Ovary (tissue), 9 donors: ENCODE results near the gene HEXD. TPM values are rescaled to one million over a fixed set of nuclear protein-coding genes. Genes with fewer than 3 reads are reported as not detected.

Experiments
- DNase-seq, 5 donors: peaks; one replicate each; pipeline ENCODE4 v3.0.0-alpha.2; 2019 to 2020
- H3K27ac ChIP-seq, 2 donors: fragments of 200-600 bp; one replicate each; pipeline versions ENCODE4 v1.5.1 to v1.8.0; 2019 to 2022
- H3K27me3 ChIP-seq: fragments of 200-600 bp; one replicate; pipeline ENCODE4 v1.8.0; 2022
- H3K36me3 ChIP-seq: fragments of 200-600 bp; sonication (generic); one replicate; pipeline ENCODE4 v1.5.1; 2019
- H3K4me1 ChIP-seq: one replicate; pipeline ENCODE4 v1.8.1; 2013; ENCODE audit warnings: mild to moderate bottlenecking, moderate library complexity; ENCODE audit not compliant: insufficient read depth
- H3K4me3 ChIP-seq: fragments of 200-600 bp; sonication (generic); one replicate; pipeline ENCODE4 v1.5.1; 2017
- H3K9me3 ChIP-seq, 2 donors: fragments of 200-600 bp in 1 of 2; sonication (generic) in 1 of 2; one replicate each; pipeline versions ENCODE4 v1.5.1 to v1.8.1; 2013 to 2019; ENCODE audit warnings: mild to moderate bottlenecking in 1 of 2, moderate library complexity in 1 of 2
- CTCF ChIP-seq, 3 donors: fragments of 450-650 bp in 2 of 3; fragments of 200-600 bp in 1 of 3; IDR thresholded peaks; one replicate each; pipeline versions ENCODE4 v1.5.1 to v1.8.0; 2016 to 2022; ENCODE audit warnings: antibody characterized with exemption in 3 of 3, mild to moderate bottlenecking in 1 of 3
- EP300 ChIP-seq: sonication (generic); formaldehyde crosslinking; IDR thresholded peaks from one replicate; pipeline ENCODE4 v1.6.1; 2017; ENCODE audit warnings: antibody characterized with exemption
- POLR2A ChIP-seq: fragments of 450-650 bp; IDR thresholded peaks from one replicate; pipeline ENCODE4 v1.6.1; 2017; ENCODE audit warnings: antibody characterized with exemption, mild to moderate bottlenecking, moderate library complexity
- WGBS, 3 donors: extraction: QIAGEN DNeasy Blood & Tissue Kit in 1 of 3; methylation state at CpG; one replicate each; pipeline versions ENCODE4 v1.1.5 to v1.1.7; 2013 to 2017; 5-methylcytosine and 5-hydroxymethylcytosine counted together
- intact Hi-C, 4 donors: fragments of 100-400 bp; cut with DNase I; formaldehyde crosslinking; loops; one replicate each; pipeline versions ENCODE4 v1.11.0 to v1.15.1; 2022 to 2023
- polyA plus RNA-seq, 2 donors: library from polyadenylated mRNA; stranded (reverse); fragments of 200-250 nt in 1 of 2; fragments of 350-450 nt in 1 of 2; fragmentation: Illumina TruSeq in 1 of 2; extraction: RNeasy Lipid Tissue Mini Kit (QIAGEN cat#74804) in 1 of 2; gene quantifications; one replicate each; pipeline ENCODE4 v1.2.3, GENCODE V29; 2013 to 2014
- total RNA-seq, 7 donors: library from RNA; depleted of rRNA in 2 of 7; stranded (reverse); fragments of >200 nt in 2 of 7; fragmentation: NEBNext Ultra II Directional in 3 of 7; extraction: Animal tissue kit (Norgen Biotek cat#: 25700) in 3 of 7; gene quantifications; one replicate each; pipeline versions ENCODE4 v1.1.0 to v1.2.4, GENCODE V29; 2016 to 2023
- donor health status: DM: no; HTN: no; CAD: no; lungs with moderate emphysema.
- donor health status: DM: no; HTN: no; CAD: no.
- donor health status: Bipolar disorder and iron deficiency.
- donor health status: DM: yes; HTN: yes; CAD: no.
- donor health status: DM: no; HTN: no; CAD: no.
- donor health status: DM: yes; HTN: yes; CAD: no.

Gene HEXD
- total and polyA plus RNA-seq, 9 donors: 8.7 to 74.7 (median 46.6) TPM

DNA sequence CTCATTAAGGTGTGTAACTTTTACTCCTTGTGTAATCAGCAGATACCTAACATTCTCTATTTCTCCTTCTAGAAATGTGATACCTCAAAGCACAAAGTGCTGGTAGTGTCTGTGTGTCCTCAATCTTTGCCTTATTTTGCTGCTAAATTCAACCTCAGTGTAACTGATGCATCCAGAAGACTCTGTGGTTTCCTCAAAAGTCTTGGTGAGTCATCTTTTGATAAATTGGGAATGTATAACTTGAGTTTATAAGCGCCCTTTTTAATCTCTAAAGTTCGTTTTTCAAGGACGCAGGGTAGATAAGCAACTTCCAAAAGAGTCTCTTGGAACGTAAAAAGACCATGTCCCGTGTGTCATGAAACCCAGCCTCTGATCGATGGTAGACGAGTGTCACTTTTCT lies 50.5 kb downstream of the HEXD start:
- 27 to 49% (median 36%) methylated on average over 7 of the region's 7 CpGs for WGBS, 3 donors
- no peak for DNase-seq
- Histone ChIP-seq H3K4me3 (no peak overlapping the region), H3K36me3 (no peaks in the 10 kb centered on the region), H3K4me1 (no peaks in the 10 kb centered on the region), H3K27me3 (no peaks in the 10 kb centered on the region), H3K27ac (no peak overlapping the region), H3K9me3 (no peaks in the 10 kb centered on the region)
- intact Hi-C loops: no loop called here
- TF ChIP-seq CTCF (IDR thresholded peaks at IDR 0.05) (no peak), EP300 (no peak), POLR2A (no peak)

- intact Hi-C loops: no loop called here
- no peak for DNase-seq
- no peaks in the 10 kb centered on the region for H3K27me3 ChIP-seq
- H3K36me3 ChIP-seq: no peaks in the 10 kb centered on the region
- WGBS, 3 donors: 93 to 98% (median 93%) methylated on average over 7 of the region's 7 CpGs
- TF ChIP-seq EP300: no peak
- TF ChIP-seq CTCF (IDR thresholded peaks at IDR 0.05): no peak
- no peak for TF ChIP-seq POLR2A
- H3K4me1 ChIP-seq: no peaks in the 10 kb centered on the region
- no peak overlapping the region for H3K4me3 ChIP-seq
- no peaks in the 10 kb centered on the region for H3K9me3 ChIP-seq
- H3K27ac ChIP-seq: no peak overlapping the region
These were observed 51.9 kb downstream of the HEXD start for GRCh38 chr17:82470065-82470464.

DNA sequence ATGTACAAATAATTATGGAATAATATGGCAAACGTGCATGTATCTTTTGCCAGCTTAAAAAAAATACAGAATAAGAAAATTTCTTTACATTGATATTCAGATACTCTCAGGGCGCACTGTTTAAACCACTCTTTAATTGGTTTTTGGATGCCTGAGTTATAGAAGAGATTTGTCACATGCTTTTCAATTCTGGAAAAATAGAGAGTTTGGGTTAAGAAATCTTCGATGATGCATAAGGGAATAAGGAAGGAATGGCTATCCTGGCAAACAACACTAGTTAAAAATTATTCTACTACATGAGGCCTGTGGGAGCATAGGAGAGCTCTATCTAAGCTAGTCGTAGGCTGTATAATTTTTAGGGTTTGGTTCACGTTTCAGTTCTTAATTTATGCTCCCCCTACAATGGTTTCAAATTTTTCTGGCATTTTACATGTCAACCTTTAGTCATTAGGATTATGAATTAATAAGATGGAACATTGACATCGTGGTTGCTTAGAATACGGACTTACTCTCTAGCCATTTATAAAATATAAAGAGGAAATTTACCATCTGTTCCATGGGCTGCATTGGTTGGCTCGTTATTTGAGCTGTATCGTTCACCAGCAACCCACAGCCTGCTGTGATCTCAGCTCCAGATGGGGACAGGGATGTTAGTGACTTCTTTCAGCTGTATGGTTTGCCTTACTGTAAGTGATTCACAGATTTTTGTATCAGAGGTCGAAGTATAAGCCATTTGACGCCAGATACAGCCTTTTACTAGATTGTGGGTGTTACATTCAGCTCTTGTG lies 56.3 kb downstream of the HEXD start:
- Histone ChIP-seq H3K36me3 (no peaks in the 10 kb centered on the region), H3K4me3 (no peak overlapping the region), H3K9me3 (no peaks in the 10 kb centered on the region), H3K27me3 (no peaks in the 10 kb centered on the region), H3K4me1 (no peaks in the 10 kb centered on the region), H3K27ac (no peak overlapping the region)
- intact Hi-C loops: no loop called here
- TF ChIP-seq CTCF (IDR thresholded peaks at IDR 0.05): no peak
- TF ChIP-seq POLR2A: no peak
- no peak for TF ChIP-seq EP300
- no peak for DNase-seq
- WGBS, 3 donors: 83% methylated on average over 11 of the region's 11 CpGs

- H3K4me3 ChIP-seq: no peak overlapping the region
- TF ChIP-seq EP300: no peak
- no peak for TF ChIP-seq POLR2A
- no peak for TF ChIP-seq CTCF (IDR thresholded peaks at IDR 0.05)
- H3K36me3 ChIP-seq: no peaks in the 10 kb centered on the region
- H3K4me1 ChIP-seq: no peaks in the 10 kb centered on the region
- no peaks in the 10 kb centered on the region for H3K9me3 ChIP-seq
- no peak overlapping the region for H3K27ac ChIP-seq
- intact Hi-C loops: no loop called here
- DNase-seq: no peak
- no peaks in the 10 kb centered on the region for H3K27me3 ChIP-seq
- 92 to 94% (median 93%) methylated on average over 8 of the region's 8 CpGs for WGBS, 3 donors
These were observed 57.3 kb downstream of the HEXD start for GRCh38 chr17:82475458-82475857.
